HCT116 (cell line): ENCODE data around the gene CERK. TPM values are rescaled to one million over a fixed set of nuclear protein-coding genes. Genes with fewer than 3 reads are reported as not detected.

ENCODE experiments used
- ATAC-seq: fragments of 200-7000 bp; cut with Tn5 transposase; 2 replicates; pipeline ENCODE4 v1.9.1; 2020; ENCODE audit warnings: mild to moderate bottlenecking, moderate library complexity
- BruUV-seq: library from RNA; stranded (reverse); fragments of 400-500 nt; replicated peaks from 2 replicates; lab custom pipeline; 2021; lab: Mats Ljungman, UMichigan
- CTCF ChIA-PET: fragments of 300-600 bp; sonication (Branson Sonifier 250); formaldehyde crosslinking; loops from one replicate; lab custom pipeline; 2021; ENCODE audit warnings: antibody characterized with exemption; lab: Charles Lee
- POLR2A ChIA-PET: fragments of 300-600, 350-600 bp; sonication (Branson Sonifier 250); formaldehyde crosslinking; loops from one replicate; lab custom pipeline; 2021; ENCODE audit warnings: antibody characterized with exemption; lab: Charles Lee
- RAD21 ChIA-PET, 2 experiments: fragments of 300-600 bp; sonication (Branson Sonifier 250); formaldehyde crosslinking; loops; one replicate each; lab custom pipeline; 2023; ENCODE audit warnings: low total read pairs in 2 of 2; ENCODE audit not compliant: uncharacterized antibody in 2 of 2, unreplicated experiment in 2 of 2, low non-redundant PET in 1 of 2; lab: Charles Lee
- DNase-seq: peaks from one replicate; pipeline ENCODE4 v3.0.0-alpha.2; 2010; ENCODE audit warnings: low read depth, low spot score
- H2AFZ ChIP-seq: fragments of 200-600 bp; shearing (Covaris generic), sonication (generic); 2 replicates; pipeline ENCODE4 v1.6.1; 2017; ENCODE audit warnings: low read depth, mixed run types, mixed read lengths, antibody characterized with exemption, low read length; ENCODE audit not compliant: poor library complexity, severe bottlenecking
- H3K27ac ChIP-seq: 2 replicates; pipeline ENCODE4 v1.5.1; 2012; ENCODE audit warnings: low read depth, low read length
- H3K27me3 ChIP-seq: fragments of 200-600 bp; sonication (generic); 2 replicates; pipeline ENCODE4 v1.6.1; 2016; ENCODE audit warnings: mixed run types, low read length, mixed read lengths; ENCODE audit not compliant: insufficient read depth
- H3K36me3 ChIP-seq, 2 experiments: fragments of 200-500 bp in 1 of 2; fragments of 200-600 bp in 1 of 2; sonication (Bioruptor generic) in 1 of 2; sonication (generic) in 1 of 2; 2 replicates each; pipeline versions ENCODE4 v1.5.1 to v1.6.1; 2014 to 2016; ENCODE audit warnings: low read length in 2 of 2, inconsistent platforms in 1 of 2, mixed read lengths in 1 of 2, mixed run types in 1 of 2; ENCODE audit not compliant: insufficient read depth in 2 of 2, control insufficient read depth in 1 of 2
- H3K4me1 ChIP-seq, 2 experiments: fragments of 200-600 bp in 1 of 2; sonication (generic) in 1 of 2; 2 replicates each; pipeline versions ENCODE4 v1.5.1 to v1.6.1; 2012 to 2017; ENCODE audit warnings: low read length in 2 of 2, inconsistent platforms in 1 of 2, mild to moderate bottlenecking in 1 of 2, mixed read lengths in 1 of 2, mixed run types in 1 of 2, moderate library complexity in 1 of 2; ENCODE audit not compliant: insufficient read depth in 2 of 2, control insufficient read depth in 1 of 2
- H3K4me2 ChIP-seq: fragments of 200-600 bp; sonication (generic); 2 replicates; pipeline ENCODE4 v1.6.1; 2017; ENCODE audit warnings: mixed run types, low read length, mixed read lengths
- H3K4me3 ChIP-seq, 2 experiments: fragments of 200-600 bp in 1 of 2; sonication (generic) in 1 of 2; replicated peaks in 1 of 2; 2 replicates each; pipeline ENCODE4 v1.5.1; 2011 to 2016; ENCODE audit warnings: low read length in 2 of 2, control low read depth in 1 of 2, low read depth in 1 of 2, mild to moderate bottlenecking in 1 of 2, mixed read lengths in 1 of 2, mixed run types in 1 of 2
- H3K79me2 ChIP-seq: fragments of 200-600 bp; sonication (generic); 2 replicates; pipeline ENCODE4 v1.6.1; 2017; ENCODE audit warnings: mild to moderate bottlenecking, mixed run types, low read length, moderate library complexity, mixed read lengths; ENCODE audit not compliant: insufficient read depth
- H3K9ac ChIP-seq: fragments of 200-600 bp; sonication (generic); 2 replicates; pipeline ENCODE4 v1.6.1; 2016; ENCODE audit warnings: low read length, mixed read lengths
- H3K9me2 ChIP-seq: fragments of 200-600 bp; sonication (generic), shearing (Covaris generic); 2 replicates; pipeline ENCODE4 v1.6.1; 2017; ENCODE audit warnings: mixed run types, mild to moderate bottlenecking, moderate library complexity; ENCODE audit not compliant: insufficient read depth
- H3K9me3 ChIP-seq, 2 experiments: fragments of 200-500 bp in 1 of 2; fragments of 200-600 bp in 1 of 2; sonication (Bioruptor generic) in 1 of 2; sonication (generic) in 1 of 2; 2 replicates each; pipeline ENCODE4 v1.6.1; 2014 to 2017; ENCODE audit warnings: low read length in 2 of 2, mixed read lengths in 2 of 2, inconsistent platforms in 1 of 2, low read depth in 1 of 2, mild to moderate bottlenecking in 1 of 2, mixed run types in 1 of 2, moderate library complexity in 1 of 2; ENCODE audit not compliant: control insufficient read depth in 1 of 2, insufficient read depth in 1 of 2
- H4K20me1 ChIP-seq: fragments of 200-600 bp; sonication (generic), shearing (Covaris generic); 2 replicates; pipeline ENCODE4 v1.6.1; 2017; ENCODE audit warnings: mixed run types, mild to moderate bottlenecking, moderate library complexity; ENCODE audit not compliant: insufficient read depth
- FOSL1 ChIP-seq: IDR thresholded peaks from 2 replicates; pipeline ENCODE4 v1.6.1; 2012; ENCODE audit warnings: low read depth
- POLR2A ChIP-seq: IDR thresholded peaks from 2 replicates; pipeline ENCODE4 v1.7.0; 2011; ENCODE audit warnings: borderline replicate concordance; ENCODE audit not compliant: insufficient read depth, insufficient read length; ENCODE audit errors: extremely low read depth
- SRF ChIP-seq: IDR thresholded peaks from 2 replicates; pipeline ENCODE4 v1.6.1; 2012; ENCODE audit warnings: low read depth
- TCF7L2 ChIP-seq: IDR thresholded peaks from 2 replicates; pipeline ENCODE4 v1.7.0; 2011; ENCODE audit warnings: borderline replicate concordance, inconsistent platforms; ENCODE audit not compliant: insufficient read depth, insufficient read length; ENCODE audit errors: extremely low read depth
- ZNF274 ChIP-seq: fragments of 200-500 bp; sonication (Bioruptor generic); IDR thresholded peaks from 2 replicates; pipeline ENCODE4 v1.6.1; 2014; ENCODE audit warnings: mild to moderate bottlenecking, low read depth, low read length, inconsistent platforms
- intact Hi-C: fragments of 100-400 bp; cut with micrococcal nuclease; formaldehyde crosslinking; loops from 2 replicates; pipeline ENCODE4 v1.10.0; 2022
- total RNA-seq: library from RNA; stranded (reverse); gene quantifications from one replicate; pipeline ENCODE4 v1.2.1, GENCODE V29; 2021; ENCODE audit not compliant: unreplicated experiment
- TF ChIP-seq, protein P1 (sequence below): IDR thresholded peaks from 2 replicates; pipeline ENCODE4 v1.6.1; 2011; ENCODE audit warnings: mild to moderate bottlenecking, low read length, moderate library complexity; ENCODE audit not compliant: insufficient replicate concordance; ENCODE audit errors: extremely low read depth
- TF ChIP-seq, protein P2 (sequence below): IDR thresholded peaks from 2 replicates; pipeline ENCODE4 v1.6.1; 2012

Gene CERK
- total RNA-seq, 1 experiment from 2014 or later = 35.0 TPM

DNA sequence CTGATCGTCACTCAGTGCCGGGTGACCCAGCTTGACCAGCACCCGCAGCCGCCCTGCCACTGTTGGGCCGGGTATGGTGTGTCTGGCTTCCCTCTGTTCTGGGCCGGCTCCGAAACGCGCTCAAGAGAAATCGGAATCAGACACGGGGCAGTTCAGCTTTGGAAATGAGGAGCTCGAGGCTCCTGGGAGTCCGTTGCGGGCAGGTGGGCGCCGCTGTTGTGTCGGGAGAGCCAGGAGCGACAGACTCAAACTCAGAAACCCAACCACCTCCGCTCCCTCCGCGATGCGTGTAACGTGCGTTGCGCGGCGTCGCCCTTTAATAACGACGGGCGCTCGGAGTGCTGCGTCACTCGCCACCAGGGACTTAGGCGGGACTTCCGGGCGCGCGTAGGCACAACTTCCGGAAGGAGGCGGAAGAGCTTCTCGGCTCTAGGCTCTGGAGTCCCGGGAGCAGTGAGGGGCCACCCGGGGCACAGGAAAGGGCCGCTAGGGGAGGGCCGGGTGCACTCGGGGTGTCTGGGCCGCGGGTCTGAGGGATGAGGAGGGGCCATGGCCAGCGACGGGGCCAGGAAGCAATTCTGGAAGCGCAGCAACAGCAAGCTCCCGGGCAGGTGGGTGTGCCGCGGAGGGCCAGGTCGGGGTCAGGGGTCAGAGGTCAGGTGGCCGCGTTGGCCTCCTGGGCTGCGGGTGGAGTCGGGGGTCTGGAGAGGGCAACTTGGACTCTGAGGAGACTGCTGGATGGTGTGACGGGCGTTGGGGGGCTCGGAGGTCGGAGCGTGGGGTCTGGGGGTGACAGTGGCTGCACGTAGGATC, 24.4 kb upstream of the CERK start, which contains the start of gene TBC1D22A (continued):
- TF ChIP-seq, protein P1, sequence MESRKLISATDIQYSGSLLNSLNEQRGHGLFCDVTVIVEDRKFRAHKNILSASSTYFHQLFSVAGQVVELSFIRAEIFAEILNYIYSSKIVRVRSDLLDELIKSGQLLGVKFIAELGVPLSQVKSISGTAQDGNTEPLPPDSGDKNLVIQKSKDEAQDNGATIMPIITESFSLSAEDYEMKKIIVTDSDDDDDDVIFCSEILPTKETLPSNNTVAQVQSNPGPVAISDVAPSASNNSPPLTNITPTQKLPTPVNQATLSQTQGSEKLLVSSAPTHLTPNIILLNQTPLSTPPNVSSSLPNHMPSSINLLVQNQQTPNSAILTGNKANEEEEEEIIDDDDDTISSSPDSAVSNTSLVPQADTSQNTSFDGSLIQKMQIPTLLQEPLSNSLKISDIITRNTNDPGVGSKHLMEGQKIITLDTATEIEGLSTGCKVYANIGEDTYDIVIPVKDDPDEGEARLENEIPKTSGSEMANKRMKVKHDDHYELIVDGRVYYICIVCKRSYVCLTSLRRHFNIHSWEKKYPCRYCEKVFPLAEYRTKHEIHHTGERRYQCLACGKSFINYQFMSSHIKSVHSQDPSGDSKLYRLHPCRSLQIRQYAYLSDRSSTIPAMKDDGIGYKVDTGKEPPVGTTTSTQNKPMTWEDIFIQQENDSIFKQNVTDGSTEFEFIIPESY = peak; percentile 9
- peak; percentile 89 for TF ChIP-seq SRF

DNA sequence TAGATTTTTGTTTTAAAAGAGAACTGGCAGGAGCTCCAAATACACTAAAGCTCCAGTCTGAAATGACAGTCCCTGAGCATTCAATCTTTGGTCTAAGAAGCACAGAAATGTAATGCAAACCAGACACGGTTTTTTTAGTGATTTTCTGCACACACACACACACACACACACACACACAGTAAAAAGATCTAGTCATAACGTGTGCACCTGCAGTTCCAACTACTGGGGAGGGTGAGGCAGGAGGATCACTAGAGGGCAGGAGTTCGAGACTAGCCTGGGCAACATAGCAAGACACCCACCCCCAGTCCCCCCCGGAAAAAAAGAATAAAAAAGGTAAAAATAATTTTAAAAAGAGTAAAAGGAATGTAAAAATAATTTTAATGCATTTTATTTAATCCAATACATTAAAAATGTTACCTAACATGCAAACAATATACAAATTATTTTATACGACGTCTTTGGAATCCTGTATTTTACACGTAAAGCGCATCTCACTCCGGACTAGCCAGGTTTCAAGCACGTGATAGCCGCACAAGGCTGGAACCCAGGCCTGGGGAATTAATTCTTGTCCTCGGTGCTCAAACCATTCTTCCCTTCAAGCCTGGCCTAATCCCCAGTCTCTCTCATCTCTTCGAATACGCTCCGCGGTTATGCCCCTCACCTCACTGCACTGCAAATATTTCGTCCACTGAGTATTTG, 23.6 kb upstream of the CERK start:
- Histone ChIP-seq H3K4me3 (peak overlapping the region; percentile 99 to 100), H3K4me2 (peak overlapping the region; percentile 96), H3K9me2 (no peaks in the 10 kb centered on the region), H3K9me3 (peaks cover 0 to under 1% of the 10 kb centered on the region in 2 experiments; a peak in 1 of 4 replicates), H3K79me2 (peaks cover 47% of the 10 kb centered on the region), H3K36me3 (no peaks in the 10 kb centered on the region; a peak in 1 of 4 replicates), H3K27ac (peak overlapping the region; percentile 85), H2AFZ (no peak overlapping the region), H3K9ac (peak overlapping the region; percentile 100), H3K27me3 (no peaks in the 10 kb centered on the region), H4K20me1 (no peaks in the 10 kb centered on the region), H3K4me1 (peaks cover 12 to 32% of the 10 kb centered on the region in 2 experiments)
- peak; percentile 11; the same call in 1 of the 2 replicates for ATAC-seq
- CTCF ChIA-PET = interaction anchor here (0.9 to 1.5 kb wide), 5 partner anchors 22 to 198 kb away, joined by 3 to 9 read pairs (median 5); no protein-coding TSS in a partner anchor
- no peak for DNase-seq
- RAD21 ChIA-PET = interaction anchor here in 1 of 2 experiments (1.5 kb wide), 1 partner anchor 12 kb away, joined by 7 read pairs; no protein-coding TSS in a partner anchor
- intact Hi-C loops = no loop called here
- TSS peak; percentile 96 for BruUV-seq
- TF ChIP-seq, protein P2, sequence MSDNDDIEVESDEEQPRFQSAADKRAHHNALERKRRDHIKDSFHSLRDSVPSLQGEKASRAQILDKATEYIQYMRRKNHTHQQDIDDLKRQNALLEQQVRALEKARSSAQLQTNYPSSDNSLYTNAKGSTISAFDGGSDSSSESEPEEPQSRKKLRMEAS = no peak
- TF ChIP-seq TCF7L2 (no peak), FOSL1 (no peak), POLR2A (no peak), ZNF274 (no peak)
- POLR2A ChIA-PET = interaction anchor here (1.0 to 2.3 kb wide), 11 partner anchors 11 to 576 kb away, joined by 3 to 33 read pairs (median 4); no protein-coding TSS in a partner anchor
